ENCODE data around the gene UBAP2L.

The UBAP2L gene

GRCh38 chr1:154220071-154220969, at the start of gene UBAP2L:
UBAP2L (plus strand) TSS chr1:154220955; CDS start chr1:154225124, 4,169 bp downstream.
- DNase-seq (ENCODE audit: low read depth) = peak; percentile 98

- DNase-seq (ENCODE audit: low read depth) = no peak
These were observed 49.6 kb upstream of the UBAP2L start for GRCh38 chr1:154171223-154171583.

GRCh38 chr1:154171880-154172279, 48.9 kb upstream of the UBAP2L start:
- no peak for DNase-seq (ENCODE audit: low read depth)

- DNase-seq (ENCODE audit: low read depth) = no peak
These were observed 46.1 kb upstream of the UBAP2L start for GRCh38 chr1:154174654-154175053.

- DNase-seq (ENCODE audit: low read depth) = no peak
These were observed 44.4 kb upstream of the UBAP2L start for GRCh38 chr1:154176337-154176736.

- DNase-seq (ENCODE audit: low read depth) = no peak
These were observed 42.7 kb upstream of the UBAP2L start for GRCh38 chr1:154178013-154178412.

GRCh38 chr1:154178911-154179811, 41.6 kb upstream of the UBAP2L start:
- no peak for DNase-seq (ENCODE audit: low read depth)

- DNase-seq (ENCODE audit: low read depth) = no peak
These were observed 40.6 kb upstream of the UBAP2L start for GRCh38 chr1:154179946-154180687.

- no peak for DNase-seq (ENCODE audit: low read depth)
These were observed 38.8 kb upstream of the UBAP2L start for GRCh38 chr1:154181944-154182343.

GRCh38 chr1:154182344-154183045, 38.3 kb upstream of the UBAP2L start:
- DNase-seq (ENCODE audit: low read depth) = peak; percentile 30

- peak; percentile 88 for DNase-seq (ENCODE audit: low read depth)
These were observed 37.5 kb upstream of the UBAP2L start for GRCh38 chr1:154183046-154183915.

- peak; percentile 41 for DNase-seq (ENCODE audit: low read depth)
These were observed 34.6 kb upstream of the UBAP2L start for GRCh38 chr1:154186177-154186576.

GRCh38 chr1:154186852-154187501, 33.8 kb upstream of the UBAP2L start:
- DNase-seq (ENCODE audit: low read depth) = no peak

GRCh38 chr1:154190550-154190949, 30.2 kb upstream of the UBAP2L start:
- no peak for DNase-seq (ENCODE audit: low read depth)

- no peak for DNase-seq (ENCODE audit: low read depth)
These were observed 28.7 kb upstream of the UBAP2L start, which contains the start of gene TPM3 for GRCh38 chr1:154191990-154192461. TPM3 (minus strand) TSS chr1:154192100; CDS start chr1:154192018, 82 bp downstream.

GRCh38 chr1:154192476-154192875, 28.3 kb upstream of the UBAP2L start:
- DNase-seq (ENCODE audit: low read depth) = no peak

GRCh38 chr1:154193821-154194220, 26.9 kb upstream of the UBAP2L start:
- DNase-seq (ENCODE audit: low read depth) = no peak

GRCh38 chr1:154198756-154199562, 21.8 kb upstream of the UBAP2L start:
- no peak for DNase-seq (ENCODE audit: low read depth)

- DNase-seq (ENCODE audit: low read depth) = no peak
These were observed 21.2 kb upstream of the UBAP2L start for GRCh38 chr1:154199563-154199879.

Data from activated T-cell treated with anti-CD3 and anti-CD28 coated beads for 1 hour (primary cell).